H9 (cell line): ENCODE results near the gene RHOJ. TPM values are rescaled to one million over a fixed set of nuclear protein-coding genes. Genes with fewer than 3 reads are reported as not detected.

ENCODE experiments used
- DNase-seq: peaks from one replicate; pipeline ENCODE4 v3.0.0-alpha.2; 2017
- H2AFZ ChIP-seq: one replicate; pipeline ENCODE4 v1.6.1; 2013; ENCODE audit warnings: mild to moderate bottlenecking, low read length, control low read depth, moderate library complexity
- H2AK5ac ChIP-seq: 2 replicates; pipeline ENCODE4 v1.6.1; 2013; ENCODE audit warnings: low read length, control low read depth, mixed read lengths; ENCODE audit not compliant: insufficient read length
- H2BK120ac ChIP-seq: one replicate; pipeline ENCODE4 v1.6.1; 2013; ENCODE audit warnings: low read depth, mild to moderate bottlenecking, low read length, control low read depth, inconsistent platforms; ENCODE audit not compliant: poor library complexity, severe bottlenecking
- H2BK12ac ChIP-seq: 2 replicates; pipeline ENCODE4 v1.6.1; 2013; ENCODE audit warnings: low read length, control low read depth, mixed read lengths, low read depth; ENCODE audit not compliant: insufficient read length
- H2BK15ac ChIP-seq: 2 replicates; pipeline ENCODE4 v1.6.1; 2013; ENCODE audit warnings: low read depth, low read length, control low read depth
- H2BK20ac ChIP-seq: one replicate; pipeline ENCODE4 v1.6.1; 2013; ENCODE audit warnings: low read depth, mild to moderate bottlenecking, low read length, control low read depth, inconsistent platforms; ENCODE audit not compliant: poor library complexity, severe bottlenecking
- H2BK5ac ChIP-seq: 2 replicates; pipeline ENCODE4 v1.6.1; 2013; ENCODE audit warnings: low read length, control low read depth, mixed read lengths; ENCODE audit not compliant: insufficient read length
- H3K14ac ChIP-seq: 2 replicates; pipeline ENCODE4 v1.6.1; 2013; ENCODE audit warnings: low read length, control low read depth; ENCODE audit not compliant: insufficient read depth
- H3K18ac ChIP-seq: 2 replicates; pipeline ENCODE4 v1.6.1; 2013; ENCODE audit warnings: low read depth, mild to moderate bottlenecking, mixed read lengths, low read length, control low read depth; ENCODE audit not compliant: insufficient read length
- H3K23ac ChIP-seq: 2 replicates; pipeline ENCODE4 v1.6.1; 2013; ENCODE audit warnings: low read length, control low read depth, mixed read lengths, low read depth; ENCODE audit not compliant: insufficient read length
- H3K23me2 ChIP-seq: 2 replicates; pipeline ENCODE4 v1.6.1; 2013; ENCODE audit warnings: low read depth, mild to moderate bottlenecking, mixed read lengths, low read length, control low read depth; ENCODE audit not compliant: insufficient read length, poor library complexity, severe bottlenecking
- H3K27ac ChIP-seq: 2 replicates; pipeline ENCODE4 v1.5.1; 2013; ENCODE audit warnings: low read length, control low read depth, mixed read lengths, low read depth; ENCODE audit not compliant: insufficient read length
- H3K27me3 ChIP-seq: 2 replicates; pipeline ENCODE4 v1.6.1; 2013; ENCODE audit warnings: low read length, control low read depth, inconsistent platforms; ENCODE audit not compliant: insufficient read depth
- H3K4ac ChIP-seq: 2 replicates; pipeline ENCODE4 v1.6.1; 2013; ENCODE audit warnings: low read depth, mild to moderate bottlenecking, control low read depth, inconsistent platforms, low read length, moderate library complexity
- H3K4me1 ChIP-seq: 2 replicates; pipeline ENCODE4 v1.6.1; 2013; ENCODE audit warnings: low read length, control low read depth, inconsistent platforms; ENCODE audit not compliant: insufficient read depth
- H3K4me2 ChIP-seq: 2 replicates; pipeline ENCODE4 v1.6.1; 2013; ENCODE audit warnings: low read length, control low read depth, mixed read lengths; ENCODE audit not compliant: insufficient read length, insufficient read depth
- H3K56ac ChIP-seq: 2 replicates; pipeline ENCODE4 v1.6.1; 2013; ENCODE audit warnings: low read depth, mild to moderate bottlenecking, mixed read lengths, low read length, control low read depth; ENCODE audit not compliant: insufficient read length
- H3K79me1 ChIP-seq: 2 replicates; pipeline ENCODE4 v1.6.1; 2013; ENCODE audit warnings: low read depth, mild to moderate bottlenecking, moderate library complexity, low read length, control low read depth, inconsistent platforms; ENCODE audit not compliant: insufficient read depth, poor library complexity, severe bottlenecking
- H3K79me2 ChIP-seq: 2 replicates; pipeline ENCODE4 v1.6.1; 2013; ENCODE audit warnings: low read length, control low read depth, inconsistent platforms; ENCODE audit not compliant: insufficient read depth
- H3K9ac ChIP-seq: 2 replicates; pipeline ENCODE4 v1.6.1; 2013; ENCODE audit warnings: low read length, control low read depth, mixed read lengths; ENCODE audit not compliant: insufficient read length; ENCODE audit errors: extremely low read depth
- H3K9me3 ChIP-seq: one replicate; pipeline ENCODE4 v1.6.1; 2013; ENCODE audit warnings: low read depth, low read length, inconsistent platforms; ENCODE audit not compliant: control insufficient read depth
- H3T11ph ChIP-seq: one replicate; pipeline ENCODE4 v1.6.1; 2013; ENCODE audit warnings: mild to moderate bottlenecking, low read length, control low read depth, inconsistent platforms
- H4K20me1 ChIP-seq: one replicate; pipeline ENCODE4 v1.6.1; 2013; ENCODE audit not compliant: control insufficient read depth, insufficient read length, insufficient read depth
- H4K5ac ChIP-seq: 2 replicates; pipeline ENCODE4 v1.6.1; 2013; ENCODE audit warnings: low read depth, mild to moderate bottlenecking, mixed read lengths, low read length, control low read depth; ENCODE audit not compliant: insufficient read length
- H4K8ac ChIP-seq: replicated peaks from 2 replicates; pipeline ENCODE4 v1.6.1; 2013; ENCODE audit warnings: low read length, control low read depth, mixed read lengths, low read depth; ENCODE audit not compliant: insufficient read length
- H4K91ac ChIP-seq: 2 replicates; pipeline ENCODE4 v1.6.1; 2013; ENCODE audit warnings: low read depth, mild to moderate bottlenecking, moderate library complexity, mixed read lengths, low read length, control low read depth; ENCODE audit not compliant: insufficient read length
- H3K27ac Mint-ChIP-seq, 3 experiments: 2 replicates in 2 of 3; 3 replicates in 1 of 3; pipeline ENCODE4 v1.8.0; 2020 to 2021; ENCODE audit warnings: mixed read lengths in 3 of 3, mild to moderate bottlenecking in 1 of 3, moderate library complexity in 1 of 3
- H3K27me3 Mint-ChIP-seq: 2 replicates; pipeline ENCODE4 v1.8.0; 2021; ENCODE audit warnings: low read depth, mild to moderate bottlenecking, moderate library complexity, mixed read lengths
- H3K36me3 Mint-ChIP-seq, 3 experiments: 2 replicates in 2 of 3; 3 replicates in 1 of 3; pipeline ENCODE4 v1.8.0; 2020 to 2021; ENCODE audit warnings: low read depth in 3 of 3, mixed read lengths in 3 of 3; ENCODE audit not compliant: insufficient read depth in 1 of 3
- H3K4me1 Mint-ChIP-seq, 2 experiments: 2 replicates each; pipeline ENCODE4 v1.8.0; 2020; ENCODE audit warnings: mixed read lengths in 2 of 2
- H3K4me3 Mint-ChIP-seq, 2 experiments: 2 replicates in 1 of 2; 3 replicates in 1 of 2; pipeline ENCODE4 v1.8.0; 2020 to 2021; ENCODE audit warnings: mild to moderate bottlenecking in 2 of 2, mixed read lengths in 2 of 2, moderate library complexity in 1 of 2
- H3K9me3 Mint-ChIP-seq, 2 experiments: 2 replicates in 1 of 2; 3 replicates in 1 of 2; pipeline ENCODE4 v1.8.0; 2020; ENCODE audit warnings: mild to moderate bottlenecking in 2 of 2, mixed read lengths in 2 of 2, moderate library complexity in 1 of 2
- CTCF ChIP-seq: fragments of 200-600 bp; sonication (generic); conservative IDR thresholded peaks from 3 replicates; pipeline ENCODE4 v1.8.0; 2021; ENCODE audit warnings: antibody characterized with exemption, mild to moderate bottlenecking
- WGBS: extraction: QIAGEN DNeasy Blood & Tissue Kit; methylation state at CpG from one replicate; pipeline ENCODE4 v1.1.7; 2013; ENCODE audit warnings: missing lambda C conversion rate, low lambda C conversion rate, mixed read lengths; ENCODE audit not compliant: insufficient read length; ENCODE audit errors: extremely low coverage; 5-methylcytosine and 5-hydroxymethylcytosine counted together
- total RNA-seq: library from RNA; stranded (reverse); gene quantifications from 2 replicates; pipeline ENCODE4 v1.2.1, GENCODE V29; 2021

Gene RHOJ
- total RNA-seq, 1 experiment from 2014 or later, result not detected

GRCh38 chr14:63182968-63183367, 21.3 kb upstream of the RHOJ start:
- H4K8ac ChIP-seq, result no peak overlapping the region
- no peak overlapping the region for H3K23ac ChIP-seq
- H3K36me3 Mint-ChIP-seq, result no peaks in the 10 kb centered on the region
- H3K18ac ChIP-seq, result no peak overlapping the region
- H3K9me3 ChIP-seq, result no peaks in the 10 kb centered on the region
- H3K23me2 ChIP-seq, result no peaks in the 10 kb centered on the region
- H2BK5ac ChIP-seq, result no peak overlapping the region
- H3K4me1 ChIP-seq, result no peaks in the 10 kb centered on the region
- H4K20me1 ChIP-seq, result no peaks in the 10 kb centered on the region
- no peaks in the 10 kb centered on the region for H3K79me1 ChIP-seq
- no peak overlapping the region for H2BK15ac ChIP-seq
- no peak overlapping the region for H4K91ac ChIP-seq
- no peak overlapping the region for H2AK5ac ChIP-seq
- H4K5ac ChIP-seq, result no peak overlapping the region
- H2BK20ac ChIP-seq, result no peak overlapping the region
- H2BK120ac ChIP-seq, result no peak overlapping the region
- H3K4ac ChIP-seq, result no peak overlapping the region
- H3K27me3 Mint-ChIP-seq, result no peaks in the 10 kb centered on the region
- H3K9me3 Mint-ChIP-seq, result no peaks in the 10 kb centered on the region
- H2BK12ac ChIP-seq, result no peak overlapping the region
- H3K27me3 ChIP-seq, result no peaks in the 10 kb centered on the region
- no peak overlapping the region for H3K4me3 Mint-ChIP-seq
- peaks cover 0 to 4% of the 10 kb centered on the region in 2 experiments; a peak in 1 of 4 replicates for H3K4me1 Mint-ChIP-seq
- no peak overlapping the region for H3T11ph ChIP-seq
- no peak overlapping the region for H3K14ac ChIP-seq
- H3K79me2 ChIP-seq, result no peaks in the 10 kb centered on the region
- H3K56ac ChIP-seq, result no peak overlapping the region
- no peak overlapping the region for H3K9ac ChIP-seq
- H3K27ac Mint-ChIP-seq, result no peak overlapping the region
- no peak overlapping the region for H3K4me2 ChIP-seq
- DNase-seq, result no peak
- no CpG with 5 or more reads among the region's 3 CpGs for WGBS
- H3K27ac ChIP-seq, result no peak overlapping the region
- no peak for TF ChIP-seq CTCF
- no peak overlapping the region for H2AFZ ChIP-seq
